Calu3 (cell line): ENCODE results near the gene EPB41L2. TPM values are rescaled to one million over a fixed set of nuclear protein-coding genes. Genes with fewer than 3 reads are reported as not detected.

Source experiments
- BruUV-seq: library from RNA; stranded (reverse); fragments of 400-500 nt; replicated peaks from 2 replicates; lab custom pipeline; 2021; lab: Mats Ljungman, UMichigan
- CTCF ChIA-PET: fragments of 300-600 bp; sonication (Branson Sonifier 250); formaldehyde crosslinking; loops from one replicate; lab custom pipeline; 2022; ENCODE audit warnings: antibody characterized with exemption; lab: Charles Lee
- DNase-seq: peaks from one replicate; pipeline ENCODE4 v3.0.0; 2022
- H3K27ac Mint-ChIP-seq: one replicate; pipeline ENCODE4 v1.8.0; 2022; ENCODE audit warnings: mixed read lengths; ENCODE audit not compliant: unreplicated experiment
- H3K27me3 Mint-ChIP-seq: one replicate; pipeline ENCODE4 v1.8.0; 2022; ENCODE audit warnings: mixed read lengths; ENCODE audit not compliant: unreplicated experiment
- H3K36me3 Mint-ChIP-seq: one replicate; pipeline ENCODE4 v1.8.0; 2022; ENCODE audit warnings: mild to moderate bottlenecking, moderate library complexity, mixed read lengths; ENCODE audit not compliant: insufficient read depth, unreplicated experiment
- H3K4me1 Mint-ChIP-seq: one replicate; pipeline ENCODE4 v1.8.0; 2022; ENCODE audit warnings: mild to moderate bottlenecking, low read depth, mixed read lengths; ENCODE audit not compliant: unreplicated experiment
- H3K4me3 Mint-ChIP-seq: one replicate; pipeline ENCODE4 v1.8.0; 2022; ENCODE audit warnings: mild to moderate bottlenecking, low read depth, moderate library complexity, mixed read lengths; ENCODE audit not compliant: unreplicated experiment
- H3K9me3 Mint-ChIP-seq: one replicate; pipeline ENCODE4 v1.8.0; 2022; ENCODE audit warnings: low read depth, mixed read lengths; ENCODE audit not compliant: unreplicated experiment
- intact Hi-C: fragments of 100-400 bp; cut with micrococcal nuclease; formaldehyde crosslinking; loops from one replicate; pipeline ENCODE4 v1.10.0; 2022; ENCODE audit not compliant: unreplicated experiment
- total RNA-seq: library from RNA; stranded (reverse); gene quantifications from 2 replicates; pipeline ENCODE4 v1.2.3, GENCODE V29; 2022
- TF ChIP-seq, protein P1 (sequence below): fragments of 200-600 bp; IDR thresholded peaks from one replicate; pipeline ENCODE4 v1.8.0; 2022; ENCODE audit warnings: antibody characterized with exemption; ENCODE audit not compliant: unreplicated experiment

EPB41L2 gene
- total RNA-seq, 1 experiment from 2014 or later, result 332 TPM

- intact Hi-C loops, result no loop called here
- no peak for DNase-seq
- H3K27me3 Mint-ChIP-seq, result no peaks in the 10 kb centered on the region
- TF ChIP-seq, protein P1, sequence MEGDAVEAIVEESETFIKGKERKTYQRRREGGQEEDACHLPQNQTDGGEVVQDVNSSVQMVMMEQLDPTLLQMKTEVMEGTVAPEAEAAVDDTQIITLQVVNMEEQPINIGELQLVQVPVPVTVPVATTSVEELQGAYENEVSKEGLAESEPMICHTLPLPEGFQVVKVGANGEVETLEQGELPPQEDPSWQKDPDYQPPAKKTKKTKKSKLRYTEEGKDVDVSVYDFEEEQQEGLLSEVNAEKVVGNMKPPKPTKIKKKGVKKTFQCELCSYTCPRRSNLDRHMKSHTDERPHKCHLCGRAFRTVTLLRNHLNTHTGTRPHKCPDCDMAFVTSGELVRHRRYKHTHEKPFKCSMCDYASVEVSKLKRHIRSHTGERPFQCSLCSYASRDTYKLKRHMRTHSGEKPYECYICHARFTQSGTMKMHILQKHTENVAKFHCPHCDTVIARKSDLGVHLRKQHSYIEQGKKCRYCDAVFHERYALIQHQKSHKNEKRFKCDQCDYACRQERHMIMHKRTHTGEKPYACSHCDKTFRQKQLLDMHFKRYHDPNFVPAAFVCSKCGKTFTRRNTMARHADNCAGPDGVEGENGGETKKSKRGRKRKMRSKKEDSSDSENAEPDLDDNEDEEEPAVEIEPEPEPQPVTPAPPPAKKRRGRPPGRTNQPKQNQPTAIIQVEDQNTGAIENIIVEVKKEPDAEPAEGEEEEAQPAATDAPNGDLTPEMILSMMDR, result no peak
- no peaks in the 10 kb centered on the region for H3K9me3 Mint-ChIP-seq
- H3K27ac Mint-ChIP-seq, result no peak overlapping the region
- CTCF ChIA-PET, result no interaction called here
- H3K4me3 Mint-ChIP-seq, result no peak overlapping the region
- H3K36me3 Mint-ChIP-seq, result peaks cover 9% of the 10 kb centered on the region
- peaks cover 7% of the 10 kb centered on the region for H3K4me1 Mint-ChIP-seq
- BruUV-seq, result no TSS peak
These were observed 209.4 kb downstream of the EPB41L2 start for GRCh38 chr6:130853555-130854183.

GRCh38 chr6:130852844-130853554 is 210.0 kb downstream of the EPB41L2 start:
- H3K36me3 Mint-ChIP-seq, result peaks cover 9% of the 10 kb centered on the region
- intact Hi-C loops, result no loop called here
- no peak overlapping the region for H3K4me3 Mint-ChIP-seq
- no peaks in the 10 kb centered on the region for H3K27me3 Mint-ChIP-seq
- H3K4me1 Mint-ChIP-seq, result peaks cover 7% of the 10 kb centered on the region
- no TSS peak for BruUV-seq
- CTCF ChIA-PET, result interaction anchor here (0.5 kb wide), 1 partner anchor 38 kb away, joined by 3 read pairs; no protein-coding TSS in a partner anchor
- no peak for DNase-seq
- no peaks in the 10 kb centered on the region for H3K9me3 Mint-ChIP-seq
- TF ChIP-seq, protein P1, result no peak
- no peak overlapping the region for H3K27ac Mint-ChIP-seq

DNA sequence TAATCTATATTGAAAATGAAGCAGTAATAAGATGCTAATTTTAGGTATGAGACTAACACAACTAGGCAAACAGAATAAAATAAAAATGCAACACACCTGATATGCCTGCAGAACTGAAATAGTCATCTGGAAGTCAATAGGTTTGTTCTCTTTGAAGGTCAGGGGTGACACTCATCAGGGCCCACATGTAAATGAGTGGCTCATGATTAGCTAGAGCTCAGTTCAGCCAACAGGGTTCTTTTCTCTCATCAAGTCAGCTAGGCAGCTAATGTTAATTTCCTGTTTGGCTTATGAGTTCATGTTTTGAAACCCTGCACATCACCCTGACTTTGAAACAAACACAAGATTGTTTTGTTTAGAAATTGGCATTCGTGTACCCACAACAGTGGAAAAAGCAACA is 212.0 kb downstream of the EPB41L2 start:
- DNase-seq, result no peak
- CTCF ChIA-PET, result no interaction called here
- peaks cover 7% of the 10 kb centered on the region for H3K4me1 Mint-ChIP-seq

DNA sequence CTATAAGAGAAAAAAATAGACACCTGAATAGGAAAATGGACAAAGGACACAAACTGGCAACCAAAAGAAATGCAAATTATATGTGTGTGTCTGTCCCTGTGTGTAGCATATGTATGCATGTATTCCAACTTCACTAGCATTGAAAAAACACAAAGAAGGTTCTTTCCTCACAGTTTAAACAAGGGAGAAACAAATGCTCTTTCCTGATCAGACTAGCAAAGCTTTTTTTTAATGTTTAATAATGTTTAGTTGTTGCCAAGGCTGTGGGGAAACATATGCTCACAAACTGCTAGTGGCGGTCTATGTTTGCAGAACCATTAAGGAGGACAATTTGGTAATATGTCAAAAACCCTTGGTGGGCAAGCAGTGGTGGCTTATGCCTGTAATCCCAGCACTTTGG is 213.5 kb downstream of the EPB41L2 start:
- peaks cover 4% of the 10 kb centered on the region for H3K36me3 Mint-ChIP-seq
- CTCF ChIA-PET, result no interaction called here
- intact Hi-C loops, result no loop called here

More for the DNA sequence above, 212.0 kb downstream of the EPB41L2 start:
- intact Hi-C loops, result no loop called here
- Mint-ChIP-seq H3K4me3 (no peak overlapping the region), H3K27ac (no peak overlapping the region), H3K36me3 (peaks cover 4% of the 10 kb centered on the region), H3K27me3 (no peaks in the 10 kb centered on the region), H3K9me3 (no peaks in the 10 kb centered on the region)
- BruUV-seq, result no TSS peak
- TF ChIP-seq, protein P1, result no peak

More for the DNA sequence above, 213.5 kb downstream of the EPB41L2 start:
- BruUV-seq, result no TSS peak
- Mint-ChIP-seq H3K27me3 (no peaks in the 10 kb centered on the region), H3K27ac (no peak overlapping the region), H3K9me3 (no peaks in the 10 kb centered on the region), H3K4me1 (peaks cover 7% of the 10 kb centered on the region), H3K4me3 (no peak overlapping the region)
- no peak for DNase-seq
- TF ChIP-seq, protein P1, result no peak
